Common myeloid progenitor, CD34-positive (primary cell): Measurements from ENCODE around the gene APOB.

Experiments
- CTCF ChIA-PET: fragments of 350-600 bp; sonication (Branson Sonifier 250); formaldehyde crosslinking; loops from one replicate; lab custom pipeline; 2021; ENCODE audit warnings: antibody characterized with exemption; lab: Charles Lee
- POLR2A ChIA-PET: fragments of 350-600 bp; sonication (Branson Sonifier 250); formaldehyde crosslinking; loops from one replicate; lab custom pipeline; 2021; ENCODE audit warnings: antibody characterized with exemption; lab: Charles Lee
- DNase-seq, 3 donors: peaks; one replicate each; pipeline versions ENCODE4 v3.0.0 to v3.0.0-alpha.2; 2013
- H3K27ac ChIP-seq, 2 experiments: 1 replicate in 1 of 2; 2 replicates in 1 of 2; pipeline ENCODE4 v1.7.0; 2013; ENCODE audit warnings: inconsistent platforms in 2 of 2, low read length in 2 of 2, mild to moderate bottlenecking in 2 of 2, low read depth in 1 of 2, moderate library complexity in 1 of 2; ENCODE audit not compliant: severe bottlenecking in 2 of 2, insufficient read depth in 1 of 2, poor library complexity in 1 of 2
- H3K27me3 ChIP-seq, 5 experiments: replicated peaks in 2 of 5; 1 replicate in 3 of 5; 2 replicates in 2 of 5; pipeline versions ENCODE4 v1.6.1 to v1.7.0; 2013; ENCODE audit warnings: low read length in 4 of 5, mild to moderate bottlenecking in 2 of 5, moderate library complexity in 2 of 5, inconsistent platforms in 1 of 5; ENCODE audit not compliant: insufficient read depth in 5 of 5, control insufficient read depth in 4 of 5
- H3K36me3 ChIP-seq, 4 experiments: 1 replicate in 2 of 4; 2 replicates in 2 of 4; pipeline versions ENCODE4 v1.6.1 to v1.7.0; 2013; ENCODE audit warnings: low read length in 3 of 4, control low read depth in 1 of 4, mild to moderate bottlenecking in 1 of 4; ENCODE audit not compliant: control insufficient read depth in 4 of 4, insufficient read depth in 4 of 4
- H3K4me1 ChIP-seq, 4 experiments: 1 replicate in 3 of 4; 2 replicates in 1 of 4; pipeline versions ENCODE4 v1.6.1 to v1.7.1; 2013; ENCODE audit warnings: low read length in 3 of 4, mild to moderate bottlenecking in 3 of 4, control low read depth in 1 of 4, inconsistent platforms in 1 of 4, moderate library complexity in 1 of 4; ENCODE audit not compliant: control insufficient read depth in 4 of 4, insufficient read depth in 4 of 4; ENCODE audit errors: control extremely low read depth in 1 of 4
- H3K4me3 ChIP-seq, 7 experiments: 1 replicate in 4 of 7; 2 replicates in 3 of 7; pipeline versions ENCODE4 v1.5.1 to v1.7.0; 2013; ENCODE audit warnings: mild to moderate bottlenecking in 7 of 7, low read length in 6 of 7, moderate library complexity in 6 of 7, inconsistent platforms in 2 of 7, low read depth in 2 of 7, control low read depth in 1 of 7; ENCODE audit not compliant: insufficient read depth in 4 of 7, control insufficient read depth in 1 of 7; ENCODE audit errors: extremely low read depth in 1 of 7
- H3K9me3 ChIP-seq, 5 experiments: 1 replicate in 4 of 5; 2 replicates in 1 of 5; pipeline versions ENCODE4 v1.6.1 to v1.7.1; 2013; ENCODE audit warnings: low read length in 4 of 5, mild to moderate bottlenecking in 2 of 5, inconsistent platforms in 1 of 5, low read depth in 1 of 5, moderate library complexity in 1 of 5; ENCODE audit not compliant: control insufficient read depth in 4 of 5, insufficient read depth in 2 of 5; ENCODE audit errors: control extremely low read depth in 1 of 5
- WGBS: methylation state at CpG from one replicate; pipeline ENCODE4 v1.1.5; 2013; ENCODE audit not compliant: insufficient coverage; 5-methylcytosine and 5-hydroxymethylcytosine counted together

APOB gene

DNA sequence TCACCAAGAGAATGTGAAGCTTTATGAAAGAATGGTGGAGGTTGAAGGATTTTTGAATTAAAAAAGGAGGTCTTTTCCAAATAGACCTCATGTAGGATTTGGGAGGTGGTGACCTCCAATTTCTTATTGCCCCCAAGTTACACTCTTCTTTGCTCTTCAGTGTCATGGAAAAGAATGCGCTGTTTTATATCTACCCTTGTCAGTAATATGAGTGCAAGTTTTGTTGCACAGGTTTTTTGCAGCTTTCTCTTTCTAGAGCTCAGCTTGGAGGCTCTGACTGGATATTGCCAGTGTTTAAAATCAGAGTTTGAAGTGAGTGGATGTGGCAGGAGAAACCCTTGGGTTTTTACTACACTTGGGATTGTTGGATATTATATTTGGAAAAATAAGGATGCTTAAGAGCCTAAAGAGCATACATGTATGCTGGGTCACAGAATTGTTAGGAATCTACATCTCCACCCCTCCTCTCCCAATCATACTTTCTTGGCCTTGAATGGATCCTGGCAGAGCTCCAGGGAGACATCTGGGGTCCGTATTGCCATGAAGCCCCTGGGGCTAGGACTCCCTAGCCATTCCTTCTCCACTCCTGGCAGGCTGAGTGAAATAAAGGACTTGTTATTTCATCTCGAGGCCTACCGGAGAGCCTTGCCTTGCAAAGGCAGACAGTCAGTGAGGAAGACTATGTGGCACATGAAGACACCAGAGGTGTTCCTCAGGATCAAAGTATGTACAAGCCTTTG is 43.8 kb downstream of the APOB start:
- 97% methylated on average over 3 of the region's 4 CpGs for WGBS
- DNase-seq: peak in 1 of 3 donors; percentile 22
- no peaks in the 10 kb centered on the region for H3K4me1 ChIP-seq
- no peak overlapping the region for H3K27ac ChIP-seq
- no peaks in the 10 kb centered on the region for H3K36me3 ChIP-seq
- no peaks in the 10 kb centered on the region for H3K9me3 ChIP-seq
- CTCF ChIA-PET: interaction anchor here (0.5 kb wide), 1 partner anchor 154 kb away, joined by 3 read pairs; no protein-coding TSS in a partner anchor
- H3K27me3 ChIP-seq: peaks cover 0 to 4% (median 0%) of the 10 kb centered on the region in 5 experiments
- no peak overlapping the region for H3K4me3 ChIP-seq
- POLR2A ChIA-PET: no interaction called here

DNA sequence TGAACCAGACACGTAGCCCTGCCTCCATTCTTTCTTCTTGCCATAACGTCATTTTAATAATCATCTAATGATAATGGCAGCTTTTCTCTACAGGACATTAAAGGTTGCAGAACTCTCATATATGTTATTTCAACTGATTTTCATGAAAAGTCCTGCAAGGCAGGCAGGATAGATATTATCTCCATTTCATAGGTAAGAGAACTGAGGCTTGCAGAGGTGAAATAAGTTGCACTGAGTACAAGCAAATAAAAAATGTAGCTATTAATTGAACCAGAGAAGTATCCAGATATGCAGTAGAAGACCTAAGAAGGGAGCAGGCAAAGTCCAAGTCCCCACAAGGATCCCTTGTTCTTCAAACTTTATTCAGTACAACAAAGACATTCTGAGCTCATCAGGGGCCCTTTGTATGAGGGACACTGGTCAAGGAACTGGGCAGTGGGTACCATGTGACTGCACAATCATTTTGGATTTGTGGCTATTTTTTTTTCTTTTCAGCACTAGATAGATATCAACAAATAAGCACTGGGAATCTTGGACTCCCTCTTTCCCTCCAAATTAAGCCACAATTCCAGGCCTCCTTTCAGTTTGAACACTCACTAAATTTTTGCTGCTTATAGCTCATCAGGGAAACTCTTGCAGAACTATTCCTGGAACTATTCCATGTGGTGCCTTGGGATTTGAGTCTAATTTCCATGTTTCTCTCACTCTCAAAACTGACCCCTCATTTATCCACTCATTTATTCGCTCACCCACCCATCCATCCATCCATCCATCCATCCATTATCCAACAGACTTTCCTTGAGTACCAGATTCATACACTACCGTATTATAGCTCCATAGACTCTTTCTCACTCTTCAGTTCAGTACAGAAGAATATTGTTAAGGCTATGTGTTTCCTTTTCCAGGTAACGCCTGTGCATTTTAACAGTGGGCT is 44.6 kb downstream of the APOB start:
- WGBS: 100% methylated on average over 2 of the region's 5 CpGs
- Histone ChIP-seq H3K4me1 (no peaks in the 10 kb centered on the region), H3K9me3 (no peaks in the 10 kb centered on the region), H3K36me3 (no peaks in the 10 kb centered on the region), H3K4me3 (no peak overlapping the region), H3K27me3 (peaks cover 0 to 3% (median 0%) of the 10 kb centered on the region in 5 experiments), H3K27ac (no peak overlapping the region)
- ChIA-PET POLR2A (no interaction called here), CTCF (interaction anchor here (0.5 to 1.1 kb wide), 2 partner anchors 12 to 153 kb away, joined by 3 read pairs; no protein-coding TSS in a partner anchor)
- DNase-seq: no peak

DNA sequence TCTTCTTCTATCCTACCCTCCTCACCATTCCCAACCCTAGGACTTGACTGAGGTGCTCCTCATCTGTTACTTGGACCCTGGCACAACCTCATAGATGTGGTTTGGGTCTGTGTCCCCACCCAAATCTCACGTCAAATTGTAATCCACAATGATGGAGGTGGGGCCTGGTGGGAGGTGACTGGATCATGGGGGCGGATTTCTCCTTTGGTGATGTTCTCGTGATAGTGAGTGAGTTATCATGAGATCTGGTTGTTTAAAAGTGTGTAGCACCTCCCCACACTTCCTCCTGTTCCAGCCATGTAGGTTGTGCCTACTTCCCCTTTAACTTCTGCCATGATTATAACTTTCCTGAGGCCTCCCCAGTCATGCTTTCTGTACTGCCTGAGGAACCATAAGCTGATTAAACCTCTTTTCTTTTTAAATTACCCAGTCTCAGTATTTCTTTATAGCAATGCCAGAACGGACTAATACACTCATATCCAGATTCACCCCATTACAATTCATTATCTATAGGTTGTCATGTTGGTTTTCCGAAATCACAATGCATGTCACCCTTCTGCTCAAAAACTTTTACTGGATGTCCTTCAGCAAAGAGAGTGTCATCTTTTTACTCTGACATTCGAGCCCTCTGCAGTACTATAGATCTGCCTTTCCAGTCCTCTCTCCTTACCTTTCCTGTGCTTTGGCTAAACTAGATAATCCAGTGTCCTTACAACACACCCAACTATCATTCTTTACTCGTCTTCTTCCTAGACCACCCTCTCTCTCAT is 45.7 kb downstream of the APOB start:
- H3K27me3 ChIP-seq: no peaks in the 10 kb centered on the region
- 89% methylated on average over 4 of the region's 7 CpGs for WGBS
- POLR2A ChIA-PET: no interaction called here
- no peak overlapping the region for H3K27ac ChIP-seq
- H3K36me3 ChIP-seq: no peaks in the 10 kb centered on the region
- DNase-seq: peak in 1 of 3 donors; percentile 26
- CTCF ChIA-PET: interaction anchor here (1.1 kb wide), 1 partner anchor 13 kb away, joined by 3 read pairs; no protein-coding TSS in a partner anchor
- no peak overlapping the region for H3K4me3 ChIP-seq
- H3K4me1 ChIP-seq: no peaks in the 10 kb centered on the region
- H3K9me3 ChIP-seq: no peaks in the 10 kb centered on the region

DNA sequence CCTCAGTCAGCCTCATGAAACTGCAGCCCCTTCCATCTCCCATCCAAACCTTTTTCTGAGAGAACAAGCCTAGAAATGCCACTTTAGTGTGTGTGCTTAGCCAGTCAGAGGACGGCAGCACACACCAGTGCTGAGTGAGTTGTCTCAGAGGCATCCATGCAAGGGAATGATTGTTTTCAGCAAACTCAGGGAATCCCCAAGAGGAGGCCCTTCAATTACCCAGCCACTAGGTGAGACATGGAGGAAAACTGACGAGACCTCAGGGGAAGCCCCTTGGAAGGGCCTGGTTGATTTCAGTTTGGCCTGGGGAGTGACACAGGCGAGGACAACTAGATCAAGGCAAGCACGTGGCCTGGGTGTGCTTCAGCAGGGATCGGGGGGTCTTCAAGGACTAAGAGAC is 49.7 kb downstream of the APOB start:
- DNase-seq: no peak
- Histone ChIP-seq H3K27ac (no peak overlapping the region), H3K4me1 (no peaks in the 10 kb centered on the region), H3K4me3 (no peak overlapping the region), H3K36me3 (no peaks in the 10 kb centered on the region), H3K9me3 (no peaks in the 10 kb centered on the region), H3K27me3 (no peaks in the 10 kb centered on the region)
- POLR2A ChIA-PET: no interaction called here
- CTCF ChIA-PET: no interaction called here
- 100% methylated on average over 4 of the region's 5 CpGs for WGBS

DNA sequence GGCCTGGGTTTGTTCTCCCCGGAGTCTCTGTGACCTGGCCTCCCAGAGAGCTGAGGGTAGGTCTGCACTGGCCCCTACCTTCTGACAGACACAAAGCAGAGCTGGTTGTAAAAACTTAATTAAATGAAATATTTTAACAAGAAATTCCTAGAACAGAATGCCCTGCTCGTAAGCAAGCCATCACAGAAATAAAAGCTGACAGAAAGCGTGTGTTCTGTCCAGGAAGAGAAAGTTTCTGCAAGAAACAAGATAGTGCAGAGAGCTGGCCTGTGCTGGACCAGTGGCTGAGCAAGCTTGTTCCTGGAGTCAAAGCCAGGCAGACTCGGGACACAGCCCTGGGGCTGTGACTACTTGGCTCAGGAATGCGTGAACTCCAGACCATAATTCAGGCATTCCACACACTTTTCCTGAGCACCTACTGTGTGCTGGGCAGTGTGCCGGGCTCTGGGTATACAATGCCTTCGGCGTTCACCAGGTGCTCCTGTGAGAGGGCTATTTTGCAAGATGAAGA is 51.6 kb downstream of the APOB start:
- Histone ChIP-seq H3K27ac (no peak overlapping the region), H3K4me3 (no peak overlapping the region), H3K36me3 (no peaks in the 10 kb centered on the region), H3K4me1 (no peaks in the 10 kb centered on the region), H3K9me3 (no peaks in the 10 kb centered on the region), H3K27me3 (no peaks in the 10 kb centered on the region)
- ChIA-PET CTCF (interaction anchor here (1.0 kb wide), 1 partner anchor 13 kb away, joined by 3 read pairs; no protein-coding TSS in a partner anchor), POLR2A (no interaction called here)
- no peak for DNase-seq
- 91% methylated on average over 4 of the region's 8 CpGs for WGBS

DNA sequence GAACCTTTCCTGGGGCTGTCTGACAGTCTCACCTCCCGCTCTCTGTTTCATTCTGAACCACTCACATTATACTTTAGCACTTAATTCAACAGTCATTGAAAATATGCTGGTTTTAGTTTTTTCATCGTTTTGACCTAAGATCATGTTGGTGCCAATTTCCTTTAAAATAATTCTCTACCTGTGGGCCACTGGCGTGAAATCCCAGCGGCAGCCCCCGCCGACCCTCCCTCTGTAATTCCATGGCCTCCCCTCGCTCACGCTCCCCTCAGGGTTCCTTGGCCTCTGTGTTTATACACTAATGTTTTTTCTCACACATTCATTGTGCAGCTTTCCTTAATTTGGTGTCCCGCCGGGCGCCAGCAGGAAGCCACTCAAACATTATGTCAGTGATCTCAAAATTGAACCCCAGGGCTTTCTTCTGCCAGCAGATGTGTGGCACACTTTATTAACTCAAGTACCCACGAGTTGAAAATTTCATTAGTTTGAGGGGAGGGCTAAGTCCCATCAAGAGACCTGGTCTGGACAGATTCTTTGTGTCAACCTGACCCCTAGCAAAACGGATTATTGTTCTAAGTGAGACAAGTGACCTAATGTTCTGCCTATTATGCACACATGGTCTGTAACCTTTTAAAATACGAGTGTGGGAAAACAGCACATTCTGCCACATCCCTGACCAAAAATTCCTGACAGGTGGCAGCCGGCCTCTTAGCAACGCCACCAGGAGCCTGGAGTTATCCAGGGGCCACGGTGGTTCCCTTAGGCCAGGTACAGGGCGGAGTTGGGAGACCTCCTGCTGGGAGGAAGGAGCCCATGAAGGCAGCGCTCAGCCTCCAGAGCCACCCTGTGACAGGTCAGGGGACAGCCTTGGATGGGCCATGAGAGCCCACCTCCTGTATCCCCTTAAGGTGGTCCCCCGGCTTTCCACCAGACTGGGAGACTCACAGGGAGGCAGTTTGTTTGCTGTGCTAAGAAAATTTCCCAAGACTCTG is 53.1 kb downstream of the APOB start:
- no peaks in the 10 kb centered on the region for H3K27me3 ChIP-seq
- no peaks in the 10 kb centered on the region for H3K4me1 ChIP-seq
- ChIA-PET CTCF (no interaction called here), POLR2A (no interaction called here)
- H3K4me3 ChIP-seq: no peak overlapping the region
- H3K27ac ChIP-seq: no peak overlapping the region
- no peaks in the 10 kb centered on the region for H3K36me3 ChIP-seq
- no peak for DNase-seq
- 91% methylated on average over 20 of the region's 20 CpGs for WGBS
- H3K9me3 ChIP-seq: no peaks in the 10 kb centered on the region
